HCT116 (cell line): ENCODE measurements around the gene GPR78. TPM values are rescaled to one million over a fixed set of nuclear protein-coding genes. Genes with fewer than 3 reads are reported as not detected.

Experiments
- ATAC-seq: fragments of 200-7000 bp; cut with Tn5 transposase; 2 replicates; pipeline ENCODE4 v1.9.1; 2020; ENCODE audit warnings: mild to moderate bottlenecking, moderate library complexity
- BruUV-seq: library from RNA; stranded (reverse); fragments of 400-500 nt; replicated peaks from 2 replicates; lab custom pipeline; 2021; lab: Mats Ljungman, UMichigan
- CTCF ChIA-PET: fragments of 300-600 bp; sonication (Branson Sonifier 250); formaldehyde crosslinking; loops from one replicate; lab custom pipeline; 2021; ENCODE audit warnings: antibody characterized with exemption; lab: Charles Lee
- POLR2A ChIA-PET: fragments of 300-600, 350-600 bp; sonication (Branson Sonifier 250); formaldehyde crosslinking; loops from one replicate; lab custom pipeline; 2021; ENCODE audit warnings: antibody characterized with exemption; lab: Charles Lee
- RAD21 ChIA-PET, 2 experiments: fragments of 300-600 bp; sonication (Branson Sonifier 250); formaldehyde crosslinking; loops; one replicate each; lab custom pipeline; 2023; ENCODE audit warnings: low total read pairs in 2 of 2; ENCODE audit not compliant: uncharacterized antibody in 2 of 2, unreplicated experiment in 2 of 2, low non-redundant PET in 1 of 2; lab: Charles Lee
- DNase-seq: peaks from one replicate; pipeline ENCODE4 v3.0.0-alpha.2; 2010; ENCODE audit warnings: low read depth, low spot score
- H2AFZ ChIP-seq: fragments of 200-600 bp; shearing (Covaris generic), sonication (generic); 2 replicates; pipeline ENCODE4 v1.6.1; 2017; ENCODE audit warnings: low read depth, mixed run types, mixed read lengths, antibody characterized with exemption, low read length; ENCODE audit not compliant: poor library complexity, severe bottlenecking
- H3K27ac ChIP-seq: 2 replicates; pipeline ENCODE4 v1.5.1; 2012; ENCODE audit warnings: low read depth, low read length
- H3K27me3 ChIP-seq: fragments of 200-600 bp; sonication (generic); 2 replicates; pipeline ENCODE4 v1.6.1; 2016; ENCODE audit warnings: mixed run types, low read length, mixed read lengths; ENCODE audit not compliant: insufficient read depth
- H3K36me3 ChIP-seq, 2 experiments: fragments of 200-500 bp in 1 of 2; fragments of 200-600 bp in 1 of 2; sonication (Bioruptor generic) in 1 of 2; sonication (generic) in 1 of 2; 2 replicates each; pipeline versions ENCODE4 v1.5.1 to v1.6.1; 2014 to 2016; ENCODE audit warnings: low read length in 2 of 2, inconsistent platforms in 1 of 2, mixed read lengths in 1 of 2, mixed run types in 1 of 2; ENCODE audit not compliant: insufficient read depth in 2 of 2, control insufficient read depth in 1 of 2
- H3K4me1 ChIP-seq, 2 experiments: fragments of 200-600 bp in 1 of 2; sonication (generic) in 1 of 2; 2 replicates each; pipeline versions ENCODE4 v1.5.1 to v1.6.1; 2012 to 2017; ENCODE audit warnings: low read length in 2 of 2, inconsistent platforms in 1 of 2, mild to moderate bottlenecking in 1 of 2, mixed read lengths in 1 of 2, mixed run types in 1 of 2, moderate library complexity in 1 of 2; ENCODE audit not compliant: insufficient read depth in 2 of 2, control insufficient read depth in 1 of 2
- H3K4me2 ChIP-seq: fragments of 200-600 bp; sonication (generic); 2 replicates; pipeline ENCODE4 v1.6.1; 2017; ENCODE audit warnings: mixed run types, low read length, mixed read lengths
- H3K4me3 ChIP-seq, 2 experiments: fragments of 200-600 bp in 1 of 2; sonication (generic) in 1 of 2; replicated peaks in 1 of 2; 2 replicates each; pipeline ENCODE4 v1.5.1; 2011 to 2016; ENCODE audit warnings: low read length in 2 of 2, control low read depth in 1 of 2, low read depth in 1 of 2, mild to moderate bottlenecking in 1 of 2, mixed read lengths in 1 of 2, mixed run types in 1 of 2
- H3K79me2 ChIP-seq: fragments of 200-600 bp; sonication (generic); 2 replicates; pipeline ENCODE4 v1.6.1; 2017; ENCODE audit warnings: mild to moderate bottlenecking, mixed run types, low read length, moderate library complexity, mixed read lengths; ENCODE audit not compliant: insufficient read depth
- H3K9ac ChIP-seq: fragments of 200-600 bp; sonication (generic); 2 replicates; pipeline ENCODE4 v1.6.1; 2016; ENCODE audit warnings: low read length, mixed read lengths
- H3K9me2 ChIP-seq: fragments of 200-600 bp; sonication (generic), shearing (Covaris generic); 2 replicates; pipeline ENCODE4 v1.6.1; 2017; ENCODE audit warnings: mixed run types, mild to moderate bottlenecking, moderate library complexity; ENCODE audit not compliant: insufficient read depth
- H3K9me3 ChIP-seq, 2 experiments: fragments of 200-500 bp in 1 of 2; fragments of 200-600 bp in 1 of 2; sonication (Bioruptor generic) in 1 of 2; sonication (generic) in 1 of 2; 2 replicates each; pipeline ENCODE4 v1.6.1; 2014 to 2017; ENCODE audit warnings: low read length in 2 of 2, mixed read lengths in 2 of 2, inconsistent platforms in 1 of 2, low read depth in 1 of 2, mild to moderate bottlenecking in 1 of 2, mixed run types in 1 of 2, moderate library complexity in 1 of 2; ENCODE audit not compliant: control insufficient read depth in 1 of 2, insufficient read depth in 1 of 2
- H4K20me1 ChIP-seq: fragments of 200-600 bp; sonication (generic), shearing (Covaris generic); 2 replicates; pipeline ENCODE4 v1.6.1; 2017; ENCODE audit warnings: mixed run types, mild to moderate bottlenecking, moderate library complexity; ENCODE audit not compliant: insufficient read depth
- CEBPB ChIP-seq: IDR thresholded peaks from 2 replicates; pipeline ENCODE4 v1.6.1; 2012; ENCODE audit warnings: low read depth
- POLR2AphosphoS5 ChIP-seq: IDR thresholded peaks from 2 replicates; pipeline ENCODE4 v1.6.1; 2011; ENCODE audit warnings: mild to moderate bottlenecking, low read depth, low read length, moderate library complexity
- REST ChIP-seq: IDR thresholded peaks from 2 replicates; pipeline ENCODE4 v1.6.1; 2012; ENCODE audit warnings: low read depth
- ZFX ChIP-seq: fragments of 450-650 bp; IDR thresholded peaks from 2 replicates; pipeline ENCODE4 v1.6.1; 2017
- intact Hi-C: fragments of 100-400 bp; cut with micrococcal nuclease; formaldehyde crosslinking; loops from 2 replicates; pipeline ENCODE4 v1.10.0; 2022
- total RNA-seq: library from RNA; stranded (reverse); gene quantifications from one replicate; pipeline ENCODE4 v1.2.1, GENCODE V29; 2021; ENCODE audit not compliant: unreplicated experiment

Gene GPR78
- total RNA-seq, 1 experiment from 2014 or later, result not detected

- TF ChIP-seq ZFX (no peak), REST (no peak), POLR2AphosphoS5 (no peak), CEBPB (no peak)
- H3K9me2 ChIP-seq, result no peaks in the 10 kb centered on the region
- H2AFZ ChIP-seq, result no peak overlapping the region
- intact Hi-C loops, result no loop called here
- no peaks in the 10 kb centered on the region for H3K79me2 ChIP-seq
- no peaks in the 10 kb centered on the region for H4K20me1 ChIP-seq
- H3K9me3 ChIP-seq, result no peaks in the 10 kb centered on the region
- peaks cover 0 to 5% of the 10 kb centered on the region in 2 experiments; a peak in 1 of 4 replicates for H3K4me1 ChIP-seq
- H3K4me2 ChIP-seq, result no peak overlapping the region
- ChIA-PET CTCF (no interaction called here), POLR2A (no interaction called here), RAD21 (no interaction called here)
- BruUV-seq, result no TSS peak
- ATAC-seq, result no peak
- H3K9ac ChIP-seq, result no peak overlapping the region
- no peak for DNase-seq
- no peak overlapping the region for H3K4me3 ChIP-seq
- H3K36me3 ChIP-seq, result no peaks in the 10 kb centered on the region
- no peaks in the 10 kb centered on the region for H3K27me3 ChIP-seq
- no peak overlapping the region for H3K27ac ChIP-seq
Observed at GRCh38 chr4:8558080-8558960, 21.9 kb upstream of the GPR78 start.
